AG08395 (cell line): Measurements from ENCODE around the gene CSRNP2.
"Not testable (repeated sequence)": the region's sequence is repeated elsewhere in the genome, so short reads cannot be mapped to it uniquely, and the experiment has no call there.

Experiments used
- DNase-seq: peaks from one replicate; pipeline ENCODE4 v3.0.0; 2012; ENCODE audit warnings: mixed read lengths, low spot score

Gene CSRNP2

DNA sequence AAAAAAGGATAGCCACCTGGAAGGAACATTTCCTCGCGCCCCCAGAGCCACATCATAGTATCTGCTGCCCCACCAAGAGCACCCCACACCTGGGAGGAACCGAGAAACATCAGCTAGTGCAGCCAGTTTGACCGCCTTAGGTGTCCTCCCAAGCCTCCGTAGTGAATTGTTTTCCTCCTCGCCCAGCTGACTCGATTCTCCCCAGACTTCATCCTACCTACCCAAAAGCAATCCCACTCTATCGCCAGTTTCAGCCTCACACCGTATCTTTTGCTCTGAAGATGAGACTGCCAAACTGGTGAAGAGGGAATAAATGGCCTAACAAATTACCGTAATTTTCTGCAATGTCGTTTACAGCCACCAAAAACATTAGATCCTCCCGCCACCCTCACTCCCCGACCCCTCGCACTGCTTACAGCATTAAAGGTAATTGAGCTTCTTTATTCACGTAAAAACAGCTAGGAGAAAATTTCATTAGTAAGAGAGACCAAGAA is 56.0 kb downstream of the CSRNP2 start:
- DNase-seq: no peak

DNA sequence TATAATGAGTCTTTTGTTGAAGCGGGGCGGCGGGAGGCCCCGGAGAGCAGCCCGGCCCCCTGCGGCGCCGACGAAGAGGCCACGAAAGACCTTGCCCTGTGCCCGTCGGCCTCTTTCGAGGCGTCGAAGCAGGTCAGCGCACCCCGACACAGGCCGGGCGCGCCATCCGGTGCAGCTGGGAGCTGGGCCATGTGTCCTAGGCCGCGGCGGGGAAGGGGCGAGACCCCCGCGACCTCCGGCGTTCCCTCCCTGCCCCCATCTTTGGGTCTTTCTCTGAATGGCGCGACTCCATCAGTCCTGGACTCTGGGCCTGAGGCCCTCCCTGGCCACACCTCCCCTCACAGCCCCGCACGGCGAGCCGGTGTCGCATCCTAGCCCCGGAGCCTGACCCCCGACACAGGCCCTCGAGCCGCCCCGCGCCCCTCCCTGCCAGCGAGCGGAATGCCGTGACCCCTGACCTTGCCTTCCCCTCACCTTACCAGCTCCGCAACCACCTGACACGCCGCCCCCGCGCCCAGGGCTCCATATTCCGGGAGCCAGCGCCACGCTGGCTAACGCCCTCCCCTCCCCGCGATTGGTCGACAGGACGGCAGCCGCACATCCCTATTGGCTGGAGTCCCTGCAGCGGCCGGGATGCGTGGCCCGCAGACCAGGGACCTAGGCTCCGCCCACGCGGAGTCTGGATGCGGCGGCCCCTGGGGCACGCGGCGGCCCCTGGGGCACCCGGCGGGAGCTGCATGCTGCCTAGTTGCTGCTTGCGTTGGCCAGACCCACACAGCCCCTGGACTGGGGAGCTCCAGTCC is 57.4 kb downstream of the CSRNP2 start, which contains the start of gene SLC11A2:
Gene SLC11A2 (minus strand): TSS at position 549 of the 803 bp plus-strand sequence. CDS start 15,656 bp downstream, outside the sequence.
- DNase-seq: peak; percentile 99

DNA sequence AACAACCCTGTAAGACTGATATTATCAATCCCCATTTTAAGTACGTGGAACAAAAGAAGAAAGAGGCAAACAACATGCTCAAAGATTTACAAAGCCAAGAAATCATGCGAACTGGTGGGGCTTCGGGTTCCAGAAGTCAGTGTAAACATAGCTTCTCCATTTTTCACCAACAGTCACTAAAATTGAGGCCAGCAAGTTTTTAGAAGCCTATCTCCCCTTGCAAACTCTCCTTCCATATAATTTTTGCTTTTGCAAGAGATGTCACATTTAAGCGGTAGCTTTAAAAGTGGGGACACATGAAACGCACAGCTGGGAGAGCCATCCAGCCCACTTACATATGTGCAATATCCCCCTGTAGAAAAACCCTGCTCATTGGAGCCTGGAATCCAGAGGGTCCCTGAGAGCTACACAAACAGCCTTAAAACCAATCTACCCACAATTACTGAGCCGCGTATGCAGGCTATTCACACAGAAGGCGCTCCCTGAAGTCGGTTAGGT is 58.0 kb downstream of the CSRNP2 start:
- DNase-seq: no peak

GRCh38 chr12:51023625-51024382 is 59.6 kb downstream of the CSRNP2 start:
- DNase-seq: no peak

DNA sequence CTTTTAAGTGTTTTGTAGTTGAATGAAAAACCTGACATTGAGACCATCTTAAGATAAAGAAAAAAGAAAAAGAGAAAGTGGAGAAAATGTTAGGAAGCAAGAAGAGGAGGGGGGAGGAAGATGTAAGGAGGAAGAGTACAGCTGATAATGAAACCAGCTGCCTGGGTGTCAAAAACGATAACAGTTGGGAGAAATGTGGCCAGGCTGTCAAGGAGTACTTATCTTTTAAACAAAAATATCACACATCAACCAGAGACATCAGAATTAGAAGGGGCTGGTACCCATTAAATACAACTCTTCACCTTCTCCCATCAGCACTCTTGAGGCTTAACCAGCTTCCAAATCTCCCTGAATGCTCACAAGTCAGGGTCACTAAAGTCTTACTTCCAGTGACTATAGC is 61.7 kb downstream of the CSRNP2 start:
- no peak for DNase-seq

- DNase-seq: no peak
Measured at GRCh38 chr12:51020448-51021182, 62.8 kb downstream of the CSRNP2 start.

DNA sequence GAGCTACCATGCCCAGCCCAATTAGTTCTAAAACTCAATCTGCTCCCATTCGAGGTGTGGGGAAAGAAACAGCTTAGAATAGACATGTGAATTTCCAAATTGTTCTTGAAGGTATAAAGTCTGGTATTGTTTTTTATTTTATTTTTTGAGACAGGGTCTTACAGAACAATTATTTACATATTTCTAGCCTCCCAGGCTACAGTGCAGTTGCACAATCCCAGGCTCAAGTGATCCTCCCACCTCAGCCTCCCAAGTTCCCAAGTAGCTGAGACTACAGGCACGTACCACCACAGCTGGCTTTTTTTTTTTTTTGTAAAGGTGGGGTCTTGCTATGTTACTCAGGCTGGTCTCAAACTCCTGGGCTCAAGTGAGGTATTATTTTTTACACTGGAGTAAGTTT is 63.5 kb downstream of the CSRNP2 start:
- DNase-seq: no peak

- DNase-seq: no peak
Measured at GRCh38 chr12:51018956-51019355, 64.4 kb downstream of the CSRNP2 start.

DNA sequence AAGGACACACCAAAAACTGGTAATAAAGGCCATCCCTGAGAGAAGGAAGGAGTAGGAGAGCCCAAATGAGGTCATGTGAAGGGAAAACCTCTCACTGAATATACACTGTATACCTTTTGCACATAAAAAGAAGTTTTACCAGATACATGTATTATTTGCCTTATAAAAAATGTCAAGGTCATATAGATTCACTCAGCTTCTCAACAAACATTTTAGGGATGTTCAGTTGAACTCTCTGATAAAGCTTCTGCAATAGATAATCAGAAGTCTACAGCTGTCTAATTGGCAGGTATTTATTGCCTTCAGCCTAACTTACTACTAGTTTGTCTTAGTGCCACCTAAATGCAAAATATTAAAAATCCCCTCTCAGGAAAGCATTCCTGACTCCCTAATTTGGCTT is 65.9 kb downstream of the CSRNP2 start:
- no peak for DNase-seq

DNA sequence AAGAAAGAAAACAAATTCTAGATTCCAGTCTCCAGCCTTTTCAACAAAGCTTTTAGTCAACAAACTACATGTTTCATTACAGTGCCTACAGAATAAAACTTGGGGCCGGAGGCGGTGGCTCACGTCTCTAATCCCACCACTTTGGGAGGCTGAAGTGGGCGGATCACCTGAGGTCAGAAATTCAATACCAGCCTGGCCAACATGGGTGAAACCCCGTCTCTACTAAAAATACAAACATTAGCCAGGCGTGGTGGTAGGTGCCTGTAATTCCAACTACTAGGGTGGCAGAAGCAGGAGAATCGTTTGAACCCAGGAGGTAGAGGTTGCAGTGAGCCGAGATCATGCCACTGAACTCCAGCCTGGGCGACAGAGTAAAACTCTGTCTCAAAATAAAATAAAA is 68.9 kb downstream of the CSRNP2 start:
- DNase-seq: not testable (repeated sequence)

DNA sequence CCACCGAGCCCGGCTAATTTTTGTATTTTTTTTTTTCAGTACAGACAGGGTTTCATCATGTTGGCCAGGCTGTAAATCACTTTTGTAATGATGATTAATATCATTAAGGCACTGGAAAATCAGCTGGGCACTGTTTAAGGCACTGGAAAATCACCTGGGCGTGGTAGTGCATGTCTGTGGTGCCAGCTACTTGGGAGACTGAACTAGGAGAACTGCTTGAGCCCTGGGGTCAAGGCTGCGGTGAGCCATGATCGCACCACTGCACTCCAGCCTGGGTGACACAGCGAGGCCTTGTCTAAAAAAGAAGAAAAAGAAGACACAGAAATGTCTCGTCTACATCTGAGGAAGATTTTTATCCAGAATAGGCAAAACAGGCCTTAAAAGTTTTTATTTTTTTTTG is 70.0 kb downstream of the CSRNP2 start:
- DNase-seq: no peak

- DNase-seq: no peak
Measured at GRCh38 chr12:51012570-51013236, 70.7 kb downstream of the CSRNP2 start.

GRCh38 chr12:51011955-51012354 is 71.4 kb downstream of the CSRNP2 start:
- DNase-seq: no peak
